ENCODE results near the gene CDH23. TPM values are rescaled to one million over a fixed set of nuclear protein-coding genes. Genes with fewer than 3 reads are reported as not detected.

Gene CDH23
- total and polyA plus RNA-seq, 2 of the 8 experiments (the other 6 are each of a cell fraction or from before 2014, with no cell fraction given) = 1.9 to 4.9 TPM

GRCh38 chr10:71606257-71607081 lies 209.7 kb downstream of the CDH23 start:
- CTCF ChIA-PET (ENCODE audit: partially characterized antibody) = interaction anchor here (0.8 to 9.2 kb wide), 15 partner anchors 10 to 299 kb away, joined by 3 to 169 read pairs (median 13); partner anchors contain the start of gene CDH23
- no peak overlapping the region for H4K8ac ChIP-seq (ENCODE audit: extremely low read depth, insufficient read depth, low read length)
- H4K20me1 ChIP-seq (replicated peaks in 1 of 2; ENCODE audit: control insufficient read depth in 1 of 2, insufficient read depth in 2 of 2, low read length in 2 of 2) = no peaks in the 10 kb centered on the region
- H4K91ac ChIP-seq (replicated peaks; ENCODE audit: insufficient read length, low read length) = peak overlapping the region; percentile 17
- no peak overlapping the region for H3K23ac ChIP-seq (ENCODE audit: insufficient read length)
- H2BK120ac ChIP-seq (replicated peaks; ENCODE audit: low read depth, low read length) = no peak overlapping the region
- H2BK20ac ChIP-seq (ENCODE audit: low read length) = no peak overlapping the region
- H3K56ac ChIP-seq (replicated peaks; ENCODE audit: insufficient read length, low read depth, low read length) = no peak overlapping the region
- H3K4me1 ChIP-seq (replicated peaks in 1 of 4; ENCODE audit: control insufficient read depth in 3 of 4, insufficient read depth in 4 of 4, low read length in 3 of 4) = peaks cover 3 to 15% (median 12%) of the 10 kb centered on the region in 4 experiments
- FAIRE-seq = no peak
- no peak for DNase-seq (ENCODE audit: low read depth in 1 of 2, low spot score in 2 of 2)
- TF ChIP-seq SIX5 (IDR thresholded peaks at IDR 0.05; ENCODE audit: low read depth, low read length) = no peak
- TF ChIP-seq TEAD4 (IDR thresholded peaks at IDR 0.05; ENCODE audit: low read depth, low read length) = peak; percentile 7; the same call in 1 of the 2 replicates
- H3K23me2 ChIP-seq (ENCODE audit: low read depth, low read length) = no peaks in the 10 kb centered on the region
- no peak overlapping the region for H3K27ac ChIP-seq (ENCODE audit: low read depth, low read length)
- no peak overlapping the region for H3K4me2 ChIP-seq (ENCODE audit: insufficient read depth in 1 of 2, low read depth in 2 of 2, low read length in 2 of 2)
- WGBS, 2 experiments (ENCODE audit: extremely low coverage in 1 of 2, insufficient coverage in 1 of 2, insufficient read length in 1 of 2, insufficient replicate concordance in 2 of 2, low coverage in 1 of 2, low lambda C conversion rate in 2 of 2, missing lambda C conversion rate in 1 of 2) = 74% methylated on average over 9 of the region's 9 CpGs; no CpG with 5 or more reads in 1 of the 2 experiments
- no peaks in the 10 kb centered on the region for H3K27me3 ChIP-seq (replicated peaks in 1 of 4; ENCODE audit: control insufficient read depth in 3 of 4, extremely low read depth in 1 of 4, insufficient read depth in 3 of 4, low read length in 3 of 4)
- no peak overlapping the region for H3K14ac ChIP-seq (ENCODE audit: insufficient read length)
- no peaks in the 10 kb centered on the region for H3K9me3 ChIP-seq (ENCODE audit: insufficient read depth in 2 of 2, low read depth in 1 of 2, low read length in 1 of 2)
- no peak overlapping the region for H4K5ac ChIP-seq (ENCODE audit: insufficient read length, low read depth, low read length)
- H2BK12ac ChIP-seq (ENCODE audit: low read depth, low read length) = no peak overlapping the region
- no peak overlapping the region for H3K9ac ChIP-seq (replicated peaks in 1 of 4; ENCODE audit: extremely low read depth in 1 of 4, low read depth in 3 of 4, low read length in 3 of 4)
- H3K4me3 ChIP-seq (ENCODE audit: extremely low read depth in 1 of 4, insufficient read depth in 2 of 4, low read depth in 3 of 4, low read length in 4 of 4) = no peak overlapping the region
- no peak overlapping the region for H2BK5ac ChIP-seq (ENCODE audit: low read depth, low read length)
- H3K79me2 ChIP-seq (ENCODE audit: control insufficient read depth in 1 of 2, insufficient read depth in 2 of 2, low read length in 2 of 2) = no peaks in the 10 kb centered on the region
- no peak overlapping the region for H3K4ac ChIP-seq (replicated peaks; ENCODE audit: insufficient read length, low read depth, low read length)
- no peak overlapping the region for H2BK15ac ChIP-seq (ENCODE audit: low read length)
- H3K79me1 ChIP-seq (ENCODE audit: low read depth, low read length) = no peaks in the 10 kb centered on the region
- no peak overlapping the region for H2AFZ ChIP-seq (ENCODE audit: low read length)
- H3K36me3 ChIP-seq (ENCODE audit: control insufficient read depth in 2 of 4, insufficient read depth in 4 of 4, low read length in 3 of 4) = no peaks in the 10 kb centered on the region
- H3K18ac ChIP-seq (ENCODE audit: extremely low read depth, low read length) = no peak overlapping the region
- H2AK5ac ChIP-seq (ENCODE audit: low read depth, low read length) = no peak overlapping the region
- POLR2A ChIA-PET (ENCODE audit: partially characterized antibody) = no interaction called here
